ENCODE data around the gene FBXW8.

The FBXW8 gene

DNA sequence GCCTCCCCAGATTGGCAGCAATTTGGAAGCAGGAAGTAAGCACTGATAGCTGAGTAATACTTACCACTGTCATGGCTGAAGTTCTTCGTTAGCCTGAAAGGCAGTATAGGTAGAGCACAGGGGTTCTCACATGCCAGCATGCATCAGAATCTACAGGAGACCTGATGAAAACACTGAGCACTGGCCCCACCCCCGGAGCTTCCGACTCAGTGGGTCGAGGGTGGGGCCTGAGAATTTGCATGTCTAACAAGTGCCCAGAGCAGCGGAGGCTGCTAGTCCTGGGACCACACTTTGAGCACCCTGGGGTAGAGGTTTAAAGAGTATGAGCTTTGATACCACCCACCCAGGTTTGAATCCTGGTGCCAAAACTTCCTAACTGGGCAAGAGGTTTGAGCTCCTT lies 89.6 kb downstream of the FBXW8 start:
- DNase-seq, result no peak

GRCh38 chr12:117002051-117002817 lies 91.5 kb downstream of the FBXW8 start:
- no peak for DNase-seq

DNA sequence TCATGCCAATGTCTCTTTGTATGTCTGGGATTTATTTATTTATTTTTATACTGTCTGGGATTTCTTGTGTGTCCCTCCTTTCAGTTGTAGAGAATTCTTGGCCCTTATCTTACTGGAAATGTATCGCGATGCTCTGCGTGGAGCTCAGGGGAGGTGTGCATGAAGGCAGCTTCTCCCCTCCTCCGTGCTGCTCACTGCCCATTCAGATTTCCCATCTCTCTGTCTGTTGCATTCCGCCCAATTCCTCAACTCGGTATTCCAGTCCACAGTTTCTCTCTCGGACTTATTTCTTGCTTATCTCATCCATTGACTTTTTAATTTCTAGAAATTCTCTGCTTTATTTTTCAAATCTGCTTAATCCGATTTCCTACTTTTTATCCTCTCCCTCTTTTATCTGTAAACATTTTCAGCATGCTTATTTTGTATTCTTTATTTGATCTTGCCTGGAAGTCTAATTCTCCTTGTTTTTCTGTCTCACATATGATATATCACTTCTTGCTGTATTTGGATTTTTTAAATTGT lies 93.2 kb downstream of the FBXW8 start:
- DNase-seq, result no peak

DNA sequence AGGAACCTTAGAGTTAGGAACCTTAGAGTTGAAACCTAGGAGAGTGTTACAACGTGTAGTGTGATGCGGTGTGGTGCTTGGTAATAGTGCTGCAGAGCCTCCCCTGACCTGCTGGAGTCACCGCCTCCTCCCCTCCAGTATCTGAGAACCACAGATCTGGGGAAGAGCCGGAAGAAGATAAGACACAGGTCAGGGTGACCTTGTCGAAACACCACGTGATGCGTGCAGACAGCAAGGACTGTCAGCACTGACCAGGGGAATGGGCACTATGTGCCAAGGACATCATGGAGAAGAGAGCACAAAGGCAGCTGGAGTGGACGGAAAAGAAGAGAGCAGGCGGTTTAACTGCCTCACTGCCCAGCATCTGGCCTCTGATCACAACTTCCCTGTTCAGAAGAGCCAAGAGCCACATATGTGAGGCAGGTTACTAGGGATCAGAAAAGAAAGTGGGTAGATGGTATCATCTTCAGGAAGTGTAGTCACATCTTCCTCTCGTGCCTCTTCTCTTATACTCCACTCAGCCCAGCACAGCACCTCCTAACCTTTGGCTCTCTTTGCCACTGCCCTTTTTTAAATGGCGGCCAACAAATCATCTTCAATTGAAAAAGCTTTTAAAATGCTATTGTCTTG lies 94.8 kb downstream of the FBXW8 start:
- DNase-seq, result no peak

- DNase-seq, result no peak
These were observed 95.6 kb downstream of the FBXW8 start for GRCh38 chr12:117006333-117006732.

DNA sequence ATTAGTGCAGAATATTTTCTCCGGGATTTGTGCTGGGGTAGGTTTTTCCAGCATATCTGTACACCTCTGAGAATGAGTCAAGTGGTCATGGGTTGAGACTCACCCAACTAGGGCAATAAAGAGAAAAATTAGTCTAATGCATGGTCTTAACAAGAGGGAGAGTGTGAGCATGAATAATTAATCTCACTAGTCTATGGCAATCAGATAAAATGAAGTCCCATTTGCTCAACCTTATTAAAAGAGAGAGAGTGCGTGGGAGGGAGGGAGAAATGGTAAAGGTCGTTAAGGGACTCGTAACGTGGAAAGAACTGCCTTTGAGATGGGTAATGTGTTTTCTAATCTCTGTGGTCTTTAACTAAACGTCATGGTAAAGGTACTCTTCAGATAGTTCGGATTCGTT lies 96.8 kb downstream of the FBXW8 start:
- no peak for DNase-seq

- no peak for DNase-seq
These were observed 99.0 kb downstream of the FBXW8 start for GRCh38 chr12:117009759-117010158.

- DNase-seq, result no peak
These were observed 100.1 kb downstream of the FBXW8 start for GRCh38 chr12:117010693-117011451.

GRCh38 chr12:117011988-117012805 lies 101.4 kb downstream of the FBXW8 start:
- DNase-seq, result no peak

GRCh38 chr12:117013726-117014125 lies 103.0 kb downstream of the FBXW8 start:
- DNase-seq, result no peak

DNA sequence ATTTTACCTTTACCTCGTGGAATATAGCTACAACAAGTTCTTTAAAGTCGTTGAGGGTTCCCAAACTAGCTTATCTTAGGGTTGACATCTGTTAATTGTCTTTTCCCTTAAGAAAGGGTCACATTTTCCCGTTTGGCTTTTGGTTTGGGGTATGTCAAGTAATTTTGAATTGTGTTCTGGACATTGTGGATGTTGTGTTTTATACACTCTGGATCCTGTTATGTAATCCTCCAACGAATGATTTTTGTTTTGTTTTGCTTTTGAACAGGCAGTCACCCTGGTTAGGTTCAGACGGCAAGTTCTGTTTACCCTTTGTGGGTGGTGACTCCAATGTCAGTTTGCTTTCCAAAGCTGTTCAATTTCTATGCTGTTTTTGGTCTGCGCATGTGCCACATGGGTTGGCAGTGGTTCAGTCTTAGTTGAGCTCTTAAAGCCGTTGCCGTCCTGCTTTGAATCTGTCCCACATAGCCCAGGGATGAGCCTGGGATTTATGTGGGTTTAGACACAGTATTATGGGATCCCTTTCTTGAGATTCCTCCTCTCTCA lies 103.7 kb downstream of the FBXW8 start:
- DNase-seq, result no peak

- no peak for DNase-seq
These were observed 105.1 kb downstream of the FBXW8 start for GRCh38 chr12:117015811-117016210.

DNA sequence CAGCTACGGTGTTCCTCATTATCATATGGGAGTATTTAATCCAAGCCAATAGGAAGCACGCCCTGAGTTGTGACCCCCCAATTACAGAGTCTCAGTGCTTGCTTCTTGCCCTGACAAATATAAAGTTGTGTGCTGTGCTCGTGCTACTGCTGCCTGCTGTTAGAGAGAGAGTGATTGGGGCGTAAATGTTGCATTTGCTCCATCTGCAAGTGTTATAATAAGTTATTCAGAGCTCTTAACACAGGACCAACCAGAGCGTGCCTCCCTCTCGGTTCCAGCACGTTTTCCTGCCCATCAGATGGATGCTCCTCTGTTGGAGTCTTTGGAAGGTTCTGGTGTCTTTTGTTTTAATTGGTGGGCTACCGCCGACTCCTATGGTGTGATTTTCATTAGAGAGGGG lies 107.1 kb downstream of the FBXW8 start:
- DNase-seq, result no peak

DNA sequence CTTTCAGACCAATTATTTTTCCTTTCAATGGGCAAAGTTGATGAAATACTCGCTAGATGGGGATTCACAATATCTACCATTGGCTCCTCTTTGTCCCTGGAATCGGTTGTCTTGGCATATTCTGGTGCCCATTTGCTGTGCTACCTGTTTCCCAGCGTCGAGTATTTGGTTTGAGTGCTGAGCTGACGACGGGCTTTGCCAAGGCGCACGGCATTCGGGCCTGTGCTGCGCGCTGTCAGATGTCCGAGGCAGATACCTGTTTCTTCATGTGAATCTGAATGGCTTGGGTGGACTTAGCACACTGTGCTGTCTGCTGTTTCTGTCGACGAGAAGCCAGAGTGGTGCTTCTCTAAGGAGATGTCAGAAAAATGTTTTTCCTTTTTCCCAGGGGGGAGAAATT lies 107.5 kb downstream of the FBXW8 start:
- no peak for DNase-seq

DNA sequence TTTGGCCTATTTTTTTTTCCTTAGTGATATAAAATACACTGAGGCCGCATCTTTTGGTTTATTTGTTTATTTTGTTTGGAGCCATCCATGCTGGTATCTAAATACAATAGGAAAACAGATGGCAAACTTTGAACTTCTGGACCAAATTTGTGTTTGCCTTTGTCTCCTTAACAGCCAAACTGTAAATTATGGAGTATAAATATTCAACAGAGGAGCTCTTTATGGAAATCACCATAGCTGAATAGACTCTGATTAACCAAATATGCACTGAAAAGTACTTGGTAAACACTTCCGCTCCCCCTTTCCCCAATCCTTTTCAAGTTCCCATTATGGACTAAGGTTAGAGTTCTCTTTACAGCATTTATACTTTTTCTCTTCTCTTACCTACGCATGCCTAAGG lies 107.9 kb downstream of the FBXW8 start:
- DNase-seq, result no peak

DNA sequence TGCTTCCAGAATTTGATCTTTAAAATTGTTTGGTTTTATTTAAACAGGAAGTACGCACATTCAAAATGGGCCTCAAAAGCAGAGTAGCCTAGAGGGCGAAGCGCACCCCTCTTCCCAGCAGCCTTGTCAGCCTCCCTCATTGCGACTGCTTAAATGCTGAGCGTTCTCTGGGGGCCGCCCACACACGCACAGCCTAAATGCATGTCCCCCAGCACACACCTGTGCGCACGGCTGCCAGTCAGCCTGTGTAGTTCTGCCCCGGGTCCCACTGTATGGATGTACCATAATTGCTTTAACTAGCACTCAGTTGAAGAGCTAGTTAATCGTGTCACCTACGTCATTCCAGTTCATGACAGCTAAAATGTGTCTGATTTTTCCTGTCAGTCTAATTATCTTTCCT lies 109.1 kb downstream of the FBXW8 start:
- DNase-seq, result no peak

DNA sequence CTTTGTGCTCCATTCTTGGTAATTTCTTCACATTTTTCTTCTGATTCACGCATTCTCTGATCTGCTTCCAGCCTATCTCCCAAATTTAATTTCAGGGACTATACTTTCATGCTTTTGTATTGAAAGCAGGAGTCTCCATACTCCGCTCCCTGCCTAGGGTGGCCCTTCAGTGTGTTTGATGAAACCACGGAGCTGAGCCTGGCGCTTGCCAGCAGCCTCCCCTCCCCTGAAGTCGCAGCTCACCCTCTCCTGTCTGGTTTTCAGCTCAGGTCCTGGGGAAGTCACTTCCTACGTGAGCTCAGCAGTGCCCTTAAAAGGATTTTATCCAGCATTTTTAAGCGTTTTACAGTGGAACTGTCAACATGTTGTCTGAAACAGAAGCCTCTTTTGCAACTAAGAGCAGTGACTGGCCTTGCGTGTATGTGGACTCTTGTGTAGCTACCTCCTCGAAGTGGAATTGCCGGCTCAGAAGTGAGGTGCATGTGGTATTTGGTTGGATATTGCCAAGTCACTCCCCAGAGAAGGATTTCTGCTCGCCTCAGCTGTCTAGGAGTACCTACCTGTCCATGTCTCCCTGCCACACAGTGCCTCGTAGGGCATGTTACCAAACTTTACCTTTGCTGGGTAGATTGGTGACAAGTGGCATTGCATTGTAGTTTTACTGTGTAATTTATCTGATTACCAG lies 109.9 kb downstream of the FBXW8 start:
- no peak for DNase-seq

DNA sequence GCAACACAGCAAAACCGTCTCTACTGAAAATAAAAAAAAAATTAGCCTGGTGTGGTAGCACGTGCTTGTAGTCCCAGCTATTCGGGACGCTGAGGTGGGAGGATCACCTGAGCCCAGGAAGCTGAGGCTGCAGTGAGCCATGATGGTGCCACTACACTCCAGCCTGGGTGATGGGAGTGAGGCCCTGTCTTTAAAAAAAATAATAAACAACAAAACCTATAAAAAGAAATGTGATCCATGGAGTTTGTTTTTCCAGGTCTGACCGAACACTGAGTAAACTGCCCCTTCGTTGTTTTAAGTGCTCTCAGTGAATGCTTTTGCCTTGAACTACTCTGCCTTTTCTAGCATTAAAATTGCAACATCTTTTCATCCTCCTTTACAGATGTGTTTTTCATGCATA lies 111.7 kb downstream of the FBXW8 start:
- no peak for DNase-seq

DNA sequence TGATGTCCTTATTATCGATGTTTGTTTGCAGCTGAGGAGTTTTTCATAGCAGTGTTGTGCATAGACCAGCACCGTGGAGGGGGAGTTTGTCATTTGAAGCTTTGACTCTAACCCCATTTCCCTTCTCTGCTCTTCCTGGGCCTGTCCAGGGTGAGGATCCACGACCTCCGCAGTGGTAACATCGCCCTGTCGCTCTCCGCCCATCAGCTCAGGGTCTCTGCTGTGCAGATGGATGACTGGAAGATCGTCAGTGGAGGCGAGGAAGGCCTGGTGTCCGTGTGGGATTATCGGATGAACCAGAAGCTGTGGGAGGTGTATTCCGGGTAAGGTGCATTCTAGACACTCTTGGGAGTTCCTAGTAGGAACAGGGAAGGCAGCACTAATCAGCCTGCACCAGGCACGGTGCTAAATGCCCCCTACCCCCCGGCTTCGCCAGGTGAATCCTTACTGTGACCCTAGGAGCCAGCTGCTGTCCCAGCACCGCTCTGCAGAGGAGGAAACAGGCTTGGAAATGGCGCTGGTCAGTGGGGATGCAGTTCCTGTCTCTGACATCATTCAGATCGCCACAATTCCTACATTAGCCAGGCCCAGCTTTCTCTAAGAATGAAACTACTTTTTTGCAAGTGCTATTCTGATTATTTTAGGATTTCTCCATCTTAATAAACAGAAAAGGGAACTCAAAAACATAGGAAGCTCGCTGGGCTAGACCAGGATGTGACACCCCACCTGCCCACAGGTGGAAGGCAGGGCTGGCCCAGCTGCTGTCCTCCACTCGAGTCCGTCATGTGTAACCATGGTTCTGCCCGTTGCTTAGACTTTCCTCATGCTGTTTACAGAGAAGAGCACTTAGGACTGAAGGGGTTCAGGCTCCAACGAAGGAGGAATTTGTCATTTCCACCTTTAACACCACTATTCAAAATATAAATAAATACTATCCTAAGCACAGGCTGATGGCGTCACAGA lies 113.5 kb downstream of the FBXW8 start:
- no peak for DNase-seq

DNA sequence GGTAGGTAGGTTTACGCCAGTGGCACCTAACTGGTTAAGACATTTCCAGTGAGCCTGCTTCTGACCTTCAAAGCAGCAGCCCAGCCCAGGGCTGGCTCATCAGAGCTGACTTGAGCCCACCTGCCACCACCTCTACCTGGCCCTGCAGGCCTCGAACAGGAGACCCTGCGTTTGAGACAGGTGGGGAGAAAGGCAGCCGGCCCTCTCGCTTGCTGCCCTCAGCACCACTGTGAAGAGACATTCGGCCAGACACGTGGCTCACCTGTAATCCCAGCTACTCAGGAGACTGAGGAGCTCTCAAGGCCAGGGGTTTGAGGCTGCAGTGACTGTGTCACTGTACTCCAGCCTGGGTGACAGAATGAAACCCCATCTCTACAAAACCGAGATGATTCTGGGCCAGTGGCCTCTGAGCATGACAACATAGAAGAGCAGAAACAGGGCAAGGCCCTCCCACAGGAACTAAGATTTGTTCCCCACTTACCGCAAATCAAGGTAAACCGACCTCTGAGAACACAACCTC lies 114.3 kb downstream of the FBXW8 start:
- DNase-seq, result no peak

Measured in SIG-M5 (cell line).